ENCODE data around the gene KCNK3. TPM values are rescaled to one million over a fixed set of nuclear protein-coding genes. Genes with fewer than 3 reads are reported as not detected.

KCNK3 gene
- total RNA-seq, 1 experiment from 2014 or later: not detected

GRCh38 chr2:26716340-26716739 lies 23.8 kb downstream of the KCNK3 start:
- H3K27me3 Mint-ChIP-seq (ENCODE audit: insufficient read depth, unreplicated experiment): peaks cover 11% of the 10 kb centered on the region
- H3K36me3 Mint-ChIP-seq (ENCODE audit: insufficient read depth, unreplicated experiment): no peaks in the 10 kb centered on the region
- POLR2A ChIA-PET: no interaction called here
- no peak overlapping the region for H3K4me3 Mint-ChIP-seq (ENCODE audit: unreplicated experiment)
- TF ChIP-seq, protein P1, sequence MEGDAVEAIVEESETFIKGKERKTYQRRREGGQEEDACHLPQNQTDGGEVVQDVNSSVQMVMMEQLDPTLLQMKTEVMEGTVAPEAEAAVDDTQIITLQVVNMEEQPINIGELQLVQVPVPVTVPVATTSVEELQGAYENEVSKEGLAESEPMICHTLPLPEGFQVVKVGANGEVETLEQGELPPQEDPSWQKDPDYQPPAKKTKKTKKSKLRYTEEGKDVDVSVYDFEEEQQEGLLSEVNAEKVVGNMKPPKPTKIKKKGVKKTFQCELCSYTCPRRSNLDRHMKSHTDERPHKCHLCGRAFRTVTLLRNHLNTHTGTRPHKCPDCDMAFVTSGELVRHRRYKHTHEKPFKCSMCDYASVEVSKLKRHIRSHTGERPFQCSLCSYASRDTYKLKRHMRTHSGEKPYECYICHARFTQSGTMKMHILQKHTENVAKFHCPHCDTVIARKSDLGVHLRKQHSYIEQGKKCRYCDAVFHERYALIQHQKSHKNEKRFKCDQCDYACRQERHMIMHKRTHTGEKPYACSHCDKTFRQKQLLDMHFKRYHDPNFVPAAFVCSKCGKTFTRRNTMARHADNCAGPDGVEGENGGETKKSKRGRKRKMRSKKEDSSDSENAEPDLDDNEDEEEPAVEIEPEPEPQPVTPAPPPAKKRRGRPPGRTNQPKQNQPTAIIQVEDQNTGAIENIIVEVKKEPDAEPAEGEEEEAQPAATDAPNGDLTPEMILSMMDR (IDR thresholded peaks at IDR 0.05; ENCODE audit: unreplicated experiment): no peak
- no TSS peak for BruUV-seq (replicated peaks)
- H3K4me1 Mint-ChIP-seq (ENCODE audit: insufficient read depth, unreplicated experiment): peaks cover 4% of the 10 kb centered on the region
- H3K9me3 Mint-ChIP-seq (ENCODE audit: unreplicated experiment): no peaks in the 10 kb centered on the region
- no peak for DNase-seq (ENCODE audit: unreplicated experiment)
- intact Hi-C loops (cut with micrococcal nuclease): no loop called here
- no peak overlapping the region for H3K27ac Mint-ChIP-seq (ENCODE audit: low read depth, unreplicated experiment)
- CTCF ChIA-PET: interaction anchor here (2.0 kb wide), 1 partner anchor 29 kb away, joined by 10 read pairs; no protein-coding TSS in a partner anchor

- Mint-ChIP-seq H3K27ac (ENCODE audit: low read depth, unreplicated experiment) (no peak overlapping the region), H3K9me3 (ENCODE audit: unreplicated experiment) (no peaks in the 10 kb centered on the region), H3K27me3 (ENCODE audit: insufficient read depth, unreplicated experiment) (peaks cover 11% of the 10 kb centered on the region), H3K4me3 (ENCODE audit: unreplicated experiment) (no peak overlapping the region), H3K36me3 (ENCODE audit: insufficient read depth, unreplicated experiment) (no peaks in the 10 kb centered on the region), H3K4me1 (ENCODE audit: insufficient read depth, unreplicated experiment) (peaks cover 4% of the 10 kb centered on the region)
- intact Hi-C loops (cut with micrococcal nuclease): no loop called here
- ChIA-PET POLR2A (no interaction called here), CTCF (interaction anchor here (2.0 kb wide), 1 partner anchor 28 kb away, joined by 10 read pairs; no protein-coding TSS in a partner anchor)
- no peak for DNase-seq (ENCODE audit: unreplicated experiment)
- TF ChIP-seq, protein P1 (IDR thresholded peaks at IDR 0.05; ENCODE audit: unreplicated experiment): no peak
- no TSS peak for BruUV-seq (replicated peaks)
These were observed 24.2 kb downstream of the KCNK3 start for GRCh38 chr2:26716769-26717168.

DNA sequence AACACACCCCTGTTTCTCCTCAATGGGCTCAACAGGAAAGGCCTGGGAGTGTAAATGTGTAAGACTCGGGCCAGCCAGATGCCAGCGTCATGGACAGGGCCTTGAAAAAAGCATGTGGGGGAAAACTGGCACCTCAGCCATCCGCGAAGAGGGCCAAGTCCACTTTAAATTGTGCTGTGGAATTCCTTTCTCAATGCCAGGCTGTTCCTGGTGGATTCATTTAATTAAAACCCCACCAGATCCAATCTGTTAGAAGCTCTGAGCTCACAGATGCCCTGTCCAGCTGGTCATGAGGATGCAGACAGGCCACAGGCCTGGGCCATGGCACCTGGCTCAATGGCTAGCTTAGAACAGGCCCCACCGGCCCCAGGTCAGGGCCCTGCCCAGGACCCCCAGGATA lies 24.8 kb downstream of the KCNK3 start:
- intact Hi-C loops (cut with micrococcal nuclease): no loop called here
- Mint-ChIP-seq H3K36me3 (ENCODE audit: insufficient read depth, unreplicated experiment) (no peaks in the 10 kb centered on the region), H3K27ac (ENCODE audit: low read depth, unreplicated experiment) (no peak overlapping the region), H3K4me1 (ENCODE audit: insufficient read depth, unreplicated experiment) (peaks cover 4% of the 10 kb centered on the region), H3K4me3 (ENCODE audit: unreplicated experiment) (no peak overlapping the region), H3K9me3 (ENCODE audit: unreplicated experiment) (no peaks in the 10 kb centered on the region), H3K27me3 (ENCODE audit: insufficient read depth, unreplicated experiment) (peaks cover 11% of the 10 kb centered on the region)
- CTCF ChIA-PET: interaction anchor here (2.0 kb wide), 1 partner anchor 28 kb away, joined by 10 read pairs; no protein-coding TSS in a partner anchor
- TF ChIP-seq, protein P1 (IDR thresholded peaks at IDR 0.05; ENCODE audit: unreplicated experiment): no peak
- POLR2A ChIA-PET: no interaction called here
- BruUV-seq (replicated peaks): no TSS peak
- DNase-seq (ENCODE audit: unreplicated experiment): no peak

- H3K27ac Mint-ChIP-seq (ENCODE audit: low read depth, unreplicated experiment): no peak overlapping the region
- BruUV-seq (replicated peaks): no TSS peak
- intact Hi-C loops (cut with micrococcal nuclease): no loop called here
These were observed 26.6 kb downstream of the KCNK3 start for GRCh38 chr2:26718949-26719686.

More at GRCh38 chr2:26718949-26719686, 26.6 kb downstream of the KCNK3 start:
- TF ChIP-seq, protein P1 (IDR thresholded peaks at IDR 0.05; ENCODE audit: unreplicated experiment): no peak
- no peak for DNase-seq (ENCODE audit: unreplicated experiment)
- POLR2A ChIA-PET: no interaction called here
- Mint-ChIP-seq H3K36me3 (ENCODE audit: insufficient read depth, unreplicated experiment) (no peaks in the 10 kb centered on the region), H3K27me3 (ENCODE audit: insufficient read depth, unreplicated experiment) (no peaks in the 10 kb centered on the region), H3K4me3 (ENCODE audit: unreplicated experiment) (no peak overlapping the region), H3K9me3 (ENCODE audit: unreplicated experiment) (no peaks in the 10 kb centered on the region), H3K4me1 (ENCODE audit: insufficient read depth, unreplicated experiment) (peaks cover 6% of the 10 kb centered on the region)
- CTCF ChIA-PET: interaction anchor here (0.6 to 1.6 kb wide), 3 partner anchors 26 to 265 kb away, joined by 3 to 5 read pairs (median 5); no protein-coding TSS in a partner anchor

All from MCF 10A (cell line).